Effector memory CD4-positive, alpha-beta T cell (primary cell): ENCODE results near the gene ENSA.

Source experiments
- DNase-seq, 3 donors: peaks; one replicate each; pipeline ENCODE4 v3.0.0-alpha.2; 2020
- H3K27ac ChIP-seq: 2 replicates; pipeline ENCODE4 v1.7.0; 2013; ENCODE audit warnings: mild to moderate bottlenecking, low read length, moderate library complexity; ENCODE audit not compliant: insufficient read depth, poor library complexity, severe bottlenecking
- H3K27me3 ChIP-seq: replicated peaks from 2 replicates; pipeline ENCODE4 v1.7.0; 2013; ENCODE audit warnings: mild to moderate bottlenecking, low read length; ENCODE audit not compliant: insufficient read depth, control insufficient read depth, poor library complexity, severe bottlenecking
- H3K36me3 ChIP-seq: 2 replicates; pipeline ENCODE4 v1.7.0; 2013; ENCODE audit warnings: mild to moderate bottlenecking, low read length, moderate library complexity; ENCODE audit not compliant: control insufficient read depth, insufficient read depth
- H3K4me1 ChIP-seq: 2 replicates; pipeline ENCODE4 v1.7.0; 2013; ENCODE audit warnings: low read length, mild to moderate bottlenecking; ENCODE audit not compliant: control insufficient read depth, insufficient read depth, poor library complexity, severe bottlenecking
- H3K4me3 ChIP-seq: 2 replicates; pipeline ENCODE4 v1.7.0; 2013; ENCODE audit warnings: low read length, low read depth, mild to moderate bottlenecking; ENCODE audit not compliant: insufficient read depth, poor library complexity, severe bottlenecking
- H3K9me3 ChIP-seq: 2 replicates; pipeline ENCODE4 v1.7.0; 2013; ENCODE audit warnings: mild to moderate bottlenecking, low read length, moderate library complexity; ENCODE audit not compliant: control insufficient read depth

Gene ENSA

DNA sequence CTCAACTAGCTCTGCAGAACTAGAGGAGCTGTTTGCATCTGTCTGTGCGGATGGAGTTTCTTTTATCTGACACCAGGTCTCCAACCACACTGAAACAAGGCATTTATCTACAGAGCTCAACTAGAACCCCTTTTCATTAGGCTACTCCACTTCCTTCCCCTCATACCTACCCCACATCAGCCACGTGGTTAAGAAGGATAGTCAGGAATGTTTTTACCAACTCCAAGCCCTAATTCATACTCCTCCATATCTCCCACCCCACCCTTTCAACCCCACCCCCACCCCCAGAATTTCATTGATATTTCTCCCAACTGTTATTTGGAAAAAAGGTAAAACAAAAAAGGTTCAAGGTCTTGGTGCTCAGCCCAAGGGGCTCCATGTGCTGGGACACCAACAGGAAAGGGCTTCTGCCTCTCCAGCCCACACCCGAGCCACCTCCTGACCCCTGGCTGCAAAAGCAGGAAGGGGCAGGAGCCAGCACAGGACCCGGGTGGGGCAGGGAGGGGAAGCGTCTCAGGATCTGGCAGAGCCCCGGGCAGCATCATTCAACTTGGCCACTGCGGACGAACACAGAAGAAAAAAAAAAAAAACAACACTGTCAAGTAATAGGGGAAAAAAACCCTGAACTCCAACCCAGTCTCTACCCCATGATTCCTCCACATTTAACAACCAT lies 7.0 kb downstream of the ENSA start:
- Histone ChIP-seq H3K4me1 (peaks cover 3% of the 10 kb centered on the region), H3K27ac (peak overlapping the region; percentile 59), H3K4me3 (no peak overlapping the region), H3K27me3 (no peaks in the 10 kb centered on the region), H3K9me3 (no peaks in the 10 kb centered on the region), H3K36me3 (peaks cover 51% of the 10 kb centered on the region)
- DNase-seq: no peak

DNA sequence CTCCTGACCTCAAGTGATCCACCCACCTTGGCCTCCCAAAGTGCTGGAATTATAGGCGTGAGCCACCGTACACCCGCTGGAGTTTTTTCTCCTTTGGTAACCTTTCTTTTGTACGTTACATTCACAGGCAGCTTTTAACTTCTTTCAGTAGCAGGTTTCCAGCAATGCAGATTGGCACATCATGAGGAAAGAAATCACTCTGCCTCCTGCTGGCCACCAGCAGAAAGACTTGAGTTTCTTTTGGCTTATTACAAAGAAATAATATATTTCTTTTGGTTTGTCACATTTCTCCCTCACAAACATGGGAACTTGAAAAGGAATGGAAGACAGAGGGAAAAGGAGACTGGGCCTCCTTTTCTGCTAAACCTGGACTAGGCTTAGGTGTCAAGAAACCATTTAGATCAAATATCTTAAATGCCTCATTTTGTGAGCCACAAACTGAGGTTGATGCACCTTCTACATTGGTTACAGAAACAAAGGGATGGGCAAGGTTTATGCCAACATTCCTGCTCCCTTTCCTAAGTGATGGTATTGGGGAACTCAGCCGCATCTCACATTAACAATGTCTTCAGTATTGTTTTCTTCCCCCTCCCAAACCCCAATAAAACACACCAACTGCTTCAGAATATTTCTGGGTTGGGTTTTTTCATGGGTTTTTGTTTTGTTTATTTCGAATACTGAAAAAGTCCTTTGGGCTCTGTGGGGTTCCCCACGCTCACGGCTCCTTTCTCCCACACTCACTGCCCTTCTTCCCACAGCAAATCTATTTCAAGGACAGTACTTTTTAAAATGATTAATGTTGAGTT lies 7.7 kb downstream of the ENSA start:
- Histone ChIP-seq H3K27me3 (no peaks in the 10 kb centered on the region), H3K27ac (peak overlapping the region; percentile 59), H3K4me3 (no peak overlapping the region), H3K36me3 (peaks cover 43% of the 10 kb centered on the region), H3K4me1 (peaks cover 3% of the 10 kb centered on the region), H3K9me3 (no peaks in the 10 kb centered on the region)
- DNase-seq: peak; percentile 28 to 42 (median 31)

DNA sequence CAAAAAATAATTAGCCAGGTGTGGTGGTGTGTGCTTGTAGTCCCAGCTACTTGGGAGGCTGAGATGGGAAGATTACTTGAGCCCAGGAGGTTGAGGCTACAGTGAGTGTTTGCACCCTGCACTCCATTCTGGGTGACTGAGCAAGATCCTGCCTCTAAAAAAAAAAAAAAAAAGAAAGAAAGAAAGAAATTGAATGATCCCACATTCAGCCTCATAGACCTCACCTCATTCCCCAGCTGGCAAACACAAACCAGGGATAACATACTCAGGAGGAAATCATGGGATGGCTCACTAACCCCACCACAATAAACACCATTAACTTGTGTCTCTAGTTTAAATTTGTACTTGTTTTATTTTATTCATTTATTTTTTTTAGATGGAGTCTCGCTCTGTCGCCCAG lies 8.5 kb downstream of the ENSA start:
- H3K27ac ChIP-seq: peak overlapping the region; percentile 59
- peaks cover 36% of the 10 kb centered on the region for H3K36me3 ChIP-seq

DNA sequence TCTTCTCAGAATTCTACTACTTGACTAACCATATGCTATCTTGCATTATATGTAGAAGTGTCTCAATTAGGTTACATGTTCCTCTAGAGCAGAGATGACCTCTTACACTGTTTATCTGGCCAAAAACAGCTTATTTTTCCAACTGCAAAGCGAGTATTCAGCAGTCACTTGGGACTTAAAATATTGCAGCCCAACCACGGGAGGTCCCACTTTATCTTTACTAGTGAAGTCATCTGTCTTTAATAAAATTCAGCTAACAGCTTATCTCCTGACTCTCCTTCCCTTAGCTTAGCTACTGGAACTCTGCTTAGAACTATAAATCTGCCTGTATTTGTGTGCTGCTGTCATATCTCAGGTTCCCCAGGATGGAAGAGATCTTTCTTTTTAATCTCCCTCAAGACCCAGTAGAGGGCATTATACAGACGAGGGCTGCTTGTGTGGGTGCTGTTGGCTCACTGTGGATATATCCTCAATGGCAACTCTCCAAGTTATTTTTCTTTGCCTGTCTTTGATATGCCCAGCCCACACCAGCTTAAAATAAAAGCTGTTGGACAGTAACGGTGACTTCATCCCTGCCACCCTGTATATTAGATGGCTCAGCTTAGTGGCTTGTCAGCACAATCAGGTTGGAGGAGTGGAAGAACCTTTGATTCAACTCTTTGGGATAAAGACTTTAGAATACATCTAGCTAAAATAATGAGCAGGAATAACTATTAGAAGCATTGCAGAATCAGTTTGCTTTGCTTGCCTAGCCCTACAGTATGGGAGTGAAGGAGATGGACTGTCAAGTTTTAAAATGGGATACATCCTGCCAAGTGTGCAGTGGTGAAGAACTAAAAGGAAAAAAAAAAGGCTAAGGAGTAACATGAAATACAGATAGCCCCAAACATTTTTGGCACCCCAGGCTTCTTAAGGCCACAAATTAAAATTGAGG lies 9.6 kb downstream of the ENSA start:
- no peaks in the 10 kb centered on the region for H3K9me3 ChIP-seq
- H3K4me1 ChIP-seq: peaks cover 3% of the 10 kb centered on the region
- DNase-seq: no peak
- no peak overlapping the region for H3K4me3 ChIP-seq
- H3K36me3 ChIP-seq: peaks cover 26% of the 10 kb centered on the region
- no peak overlapping the region for H3K27ac ChIP-seq
- no peaks in the 10 kb centered on the region for H3K27me3 ChIP-seq

More for the DNA sequence above, 8.5 kb downstream of the ENSA start:
- H3K9me3 ChIP-seq: no peaks in the 10 kb centered on the region
- H3K27me3 ChIP-seq: no peaks in the 10 kb centered on the region
- no peak for DNase-seq
- no peak overlapping the region for H3K4me3 ChIP-seq
- H3K4me1 ChIP-seq: peaks cover 3% of the 10 kb centered on the region

DNA sequence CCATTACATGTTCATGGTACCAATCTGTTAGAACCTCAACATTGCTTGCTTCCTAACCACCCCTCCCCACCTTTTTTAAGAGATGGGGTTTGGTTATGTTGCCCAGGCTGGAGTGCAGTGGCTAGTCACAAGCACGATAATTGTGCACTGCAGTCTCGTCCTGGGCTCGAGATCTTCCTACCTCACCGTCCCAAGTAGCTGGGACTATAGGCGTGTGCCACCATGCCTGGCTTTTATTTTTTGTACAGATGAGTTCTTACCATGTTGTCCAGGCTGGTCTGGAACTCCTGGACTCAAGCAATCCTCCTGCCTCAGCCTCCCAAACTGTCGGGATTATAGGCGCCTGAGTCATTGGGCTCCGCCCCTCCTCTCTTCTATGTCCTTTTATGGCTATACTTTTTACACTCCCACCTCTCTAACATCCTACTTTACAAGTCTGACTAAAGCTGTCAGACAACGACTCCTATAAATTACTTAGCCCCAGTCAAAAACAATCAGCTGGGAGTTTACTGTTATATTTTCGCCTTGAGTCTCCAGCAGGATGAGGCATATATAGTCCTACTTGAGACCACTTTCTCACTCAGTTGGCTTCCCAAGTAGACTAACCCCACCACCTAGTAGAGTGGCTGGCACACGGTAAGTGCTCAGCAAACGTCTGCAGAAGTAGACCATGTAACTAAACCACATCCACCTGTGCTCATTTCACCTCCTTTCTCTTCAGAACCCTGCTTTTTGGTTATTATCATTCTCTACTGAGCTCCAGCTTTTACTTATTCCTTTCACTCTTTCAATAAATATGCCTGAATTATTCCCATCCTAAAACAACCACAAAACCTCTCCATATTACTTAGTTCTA lies 13.8 kb downstream of the ENSA start:
- no peak overlapping the region for H3K4me3 ChIP-seq
- H3K4me1 ChIP-seq: peaks cover 30% of the 10 kb centered on the region
- no peaks in the 10 kb centered on the region for H3K27me3 ChIP-seq
- peak overlapping the region; percentile 25 for H3K27ac ChIP-seq
- peak in 1 of 3 donors; percentile 25 for DNase-seq
- peaks cover 5% of the 10 kb centered on the region for H3K36me3 ChIP-seq
- H3K9me3 ChIP-seq: no peaks in the 10 kb centered on the region

DNA sequence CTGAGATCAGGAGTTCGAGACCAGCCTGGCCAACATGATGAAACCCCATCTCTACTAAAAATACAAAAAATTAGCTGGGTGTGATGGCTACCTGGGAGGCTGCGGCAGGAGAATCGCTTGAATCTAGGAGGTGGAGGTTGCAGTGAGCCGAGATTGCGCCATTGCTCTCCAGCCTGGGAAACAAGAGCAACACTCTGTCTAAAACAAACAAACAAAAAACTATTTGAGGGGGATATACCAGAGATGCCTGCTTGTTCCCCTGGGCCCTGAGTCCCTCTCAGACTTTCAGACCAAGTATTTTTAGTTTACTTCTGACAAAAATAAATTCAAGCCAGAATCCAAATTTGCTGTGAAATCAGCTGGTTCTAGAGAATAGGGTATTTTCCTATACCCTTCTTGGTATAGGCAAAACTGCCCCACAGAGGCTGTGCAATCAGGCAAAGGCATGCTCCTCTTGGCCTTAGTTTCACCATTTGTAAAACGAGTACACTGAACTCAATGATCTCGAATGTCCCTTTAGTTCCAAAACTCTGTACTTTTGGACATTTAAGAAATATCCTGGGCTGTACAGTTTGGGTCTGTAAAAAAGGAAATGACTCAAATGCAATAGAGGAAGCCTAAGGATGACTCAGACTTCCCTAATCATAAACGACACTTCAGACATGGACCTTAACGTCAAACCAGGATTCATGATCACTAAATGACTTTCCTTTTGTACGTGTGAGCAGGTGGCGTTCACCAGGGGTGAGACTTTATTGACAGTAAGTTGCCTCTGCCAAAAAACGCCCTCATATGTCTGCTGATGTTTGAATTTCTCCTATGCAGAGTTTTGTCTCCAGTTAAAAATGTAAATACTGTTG lies 16.1 kb downstream of the ENSA start:
- H3K27me3 ChIP-seq: no peaks in the 10 kb centered on the region
- peak in 2 of 3 donors; percentile 44 to 51 for DNase-seq
- H3K36me3 ChIP-seq: no peaks in the 10 kb centered on the region
- no peaks in the 10 kb centered on the region for H3K9me3 ChIP-seq
- no peak overlapping the region for H3K4me3 ChIP-seq
- peak overlapping the region; percentile 97 for H3K27ac ChIP-seq
- H3K4me1 ChIP-seq: peaks cover 32% of the 10 kb centered on the region

DNA sequence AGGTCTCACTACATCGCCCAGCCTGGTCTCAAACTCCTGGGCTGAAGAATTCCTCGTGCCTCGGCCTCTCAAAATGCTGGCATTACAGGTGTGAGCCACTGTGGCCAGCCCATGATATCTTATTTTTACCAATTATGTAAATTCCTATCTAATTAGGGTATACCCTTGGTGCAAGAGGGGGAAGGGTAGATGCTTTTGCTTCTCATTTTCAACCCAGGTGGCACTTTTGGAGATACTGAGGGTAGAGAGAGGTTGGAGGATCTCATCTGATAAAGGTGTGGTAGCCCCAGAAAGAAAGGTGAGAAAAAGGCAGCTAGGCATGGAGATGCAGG lies 17.4 kb downstream of the ENSA start:
- DNase-seq: no peak
- Histone ChIP-seq H3K4me1 (peaks cover 32% of the 10 kb centered on the region), H3K9me3 (no peaks in the 10 kb centered on the region), H3K36me3 (no peaks in the 10 kb centered on the region), H3K27ac (peak overlapping the region; percentile 97), H3K4me3 (peak overlapping the region; percentile 26), H3K27me3 (no peaks in the 10 kb centered on the region)

DNA sequence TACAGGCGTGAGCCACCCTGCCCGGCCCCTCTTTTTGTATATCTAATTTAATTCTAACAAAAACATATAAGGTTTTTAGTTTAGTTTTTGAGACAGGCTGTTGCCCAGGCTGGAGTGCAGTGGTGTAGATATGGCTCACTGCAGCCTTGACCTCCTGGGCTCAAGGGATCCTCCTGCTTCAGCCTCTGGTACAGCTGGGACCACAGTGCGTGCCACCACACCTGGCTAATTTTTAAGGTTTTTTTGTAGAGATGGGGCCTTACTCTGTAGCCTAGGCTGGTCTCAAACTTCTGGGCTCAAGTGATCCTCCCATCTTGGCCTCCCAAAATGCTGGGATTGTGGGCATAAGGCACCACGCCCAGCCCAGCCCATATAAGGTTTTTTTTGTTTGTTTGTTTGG lies 18.8 kb downstream of the ENSA start:
- H3K36me3 ChIP-seq: no peaks in the 10 kb centered on the region
- no peaks in the 10 kb centered on the region for H3K27me3 ChIP-seq
- peaks cover 32% of the 10 kb centered on the region for H3K4me1 ChIP-seq
- no peak for DNase-seq
- H3K27ac ChIP-seq: peak overlapping the region; percentile 97
- no peak overlapping the region for H3K4me3 ChIP-seq
- H3K9me3 ChIP-seq: no peaks in the 10 kb centered on the region
